Posterior cingulate gyrus (tissue), 11 donors: ENCODE results near the gene BCL2L2.
A peak's percentile ranks its signal among the peaks of the same experiment; 100 is the strongest.

Source experiments
- DNase-seq, 10 donors: peaks; one replicate each; pipeline versions ENCODE4 v3.0.0 to v3.0.0-alpha.2; 2020 to 2021; ENCODE audit warnings: mixed read lengths in 3 of 10
- intact Hi-C: fragments of 100-400 bp; cut with DNase I; formaldehyde crosslinking; loops from one replicate; pipeline ENCODE4 v1.15.1; 2023

BCL2L2 gene

GRCh38 chr14:23297611-23298277 lies 8.9 kb upstream of the BCL2L2 start:
- intact Hi-C loops: loop anchor here (2.0 to 5.0 kb wide), 2 partner anchors 33 to 175 kb away; no protein-coding TSS in a partner anchor
- DNase-seq: no peak

GRCh38 chr14:23299211-23299957 lies 7.2 kb upstream of the BCL2L2 start:
- intact Hi-C loops: loop anchor here (2.0 to 5.0 kb wide), 2 partner anchors 35 to 177 kb away; no protein-coding TSS in a partner anchor
- no peak for DNase-seq

GRCh38 chr14:23299986-23300686 lies 6.5 kb upstream of the BCL2L2 start:
- DNase-seq: no peak
- intact Hi-C loops: loop anchor here (2.0 to 5.0 kb wide), 2 partner anchors 35 to 178 kb away; no protein-coding TSS in a partner anchor

GRCh38 chr14:23300687-23301223 lies 5.9 kb upstream of the BCL2L2 start:
- DNase-seq: peak in 2 of 10 donors; percentile 22 to 85
- intact Hi-C loops: loop anchor here (1.0 kb wide), 1 partner anchor 14 kb away; the partner anchor contains the start of gene HOMEZ

GRCh38 chr14:23301288-23301968 lies 5.2 kb upstream of the BCL2L2 start:
- intact Hi-C loops: loop anchor here (1.0 kb wide), 1 partner anchor 15 kb away; the partner anchor contains the start of gene HOMEZ

GRCh38 chr14:23301969-23302289 lies 4.7 kb upstream of the BCL2L2 start:
- intact Hi-C loops: loop anchor here (1.0 kb wide), 1 partner anchor 16 kb away; the partner anchor contains the start of gene HOMEZ
- no peak for DNase-seq

More at GRCh38 chr14:23301288-23301968, 5.2 kb upstream of the BCL2L2 start:
- DNase-seq: peak; percentile 94 to 100 (median 96)

GRCh38 chr14:23302290-23303225 lies 4.1 kb upstream of the BCL2L2 start, which contains the start of gene PPP1R3E:
Gene PPP1R3E, minus strand, starts transcription at chr14:23302859. Its CDS starts 283 bp downstream, at chr14:23302576.
- intact Hi-C loops: no loop called here
- DNase-seq: peak; percentile 44 to 95 (median 67)

GRCh38 chr14:23307146-23307530 lies 505 bp downstream of the BCL2L2 start:
- DNase-seq: no peak
- intact Hi-C loops: no loop called here

GRCh38 chr14:23307687-23308644 lies 1.3 kb downstream of the BCL2L2 start:
- intact Hi-C loops: no loop called here
- peak in 1 of 10 donors; percentile 83 for DNase-seq

GRCh38 chr14:23308721-23309445 lies 2.2 kb downstream of the BCL2L2 start:
- intact Hi-C loops: no loop called here
- peak in 1 of 10 donors; percentile 54 for DNase-seq

- DNase-seq: peak in 1 of 10 donors; percentile 44
- intact Hi-C loops: no loop called here
Measured at GRCh38 chr14:23310546-23310945, 3.9 kb downstream of the BCL2L2 start.

GRCh38 chr14:23316300-23316699 lies 9.7 kb downstream of the BCL2L2 start:
- intact Hi-C loops: no loop called here

GRCh38 chr14:23319746-23320583 lies 13.3 kb downstream of the BCL2L2 start:
- intact Hi-C loops: loop anchor here (1.0 to 2.0 kb wide), 2 partner anchors 14 to 57 kb away; partner anchors contain the start of genes BCL2L2 and CMTM5
- DNase-seq: no peak

More at GRCh38 chr14:23316300-23316699, 9.7 kb downstream of the BCL2L2 start:
- DNase-seq: no peak

- intact Hi-C loops: loop anchor here (1.0 to 2.0 kb wide), 2 partner anchors 15 to 56 kb away; partner anchors contain the start of genes BCL2L2 and CMTM5
- DNase-seq: peak; percentile 98 to 100 (median 99)
Measured at GRCh38 chr14:23320584-23321571, 14.2 kb downstream of the BCL2L2 start, which contains the start of gene PABPN1. Gene PABPN1, plus strand, starts transcription at chr14:23321457. Its CDS starts 13 bp downstream, at chr14:23321470.
